ENCODE measurements around the gene LBH. TPM values are rescaled to one million over a fixed set of nuclear protein-coding genes. Genes with fewer than 3 reads are reported as not detected.
A peak's percentile ranks its signal among the peaks of the same experiment; 100 is the strongest.

Gene LBH
- total RNA-seq (100 to 1,000 TPM; 105 to 213 TPM), polyA plus RNA-seq (10 to 100 TPM; 56.1 to 83.8 TPM)
- long read RNA-seq, donor 1, transcript LBH-203 (3 exons, 543 nt) = minor isoform, 9 of 479 reads
- long read RNA-seq, donor 1, transcript LBH-209 (2 exons, 510 nt) = minor isoform, 13 of 479 reads
- long read RNA-seq, donor 1, transcript LBH-201 (3 exons, 3,095 nt) = major isoform, 245 of 479 reads
- long read RNA-seq, donor 1, partial matches to known transcripts = 188 of 479 reads
- long read RNA-seq, donor 1, other reads (novel, unspliced or antisense) = 23 of 479 reads
- long read RNA-seq, donor 2, transcript LBH-201 (3 exons, 3,095 nt) = major isoform, 21 of 56 reads
- long read RNA-seq, donor 2, partial matches to known transcripts = 30 of 56 reads
- long read RNA-seq, donor 2, other reads (novel, unspliced or antisense) = 2 of 56 reads

DNA sequence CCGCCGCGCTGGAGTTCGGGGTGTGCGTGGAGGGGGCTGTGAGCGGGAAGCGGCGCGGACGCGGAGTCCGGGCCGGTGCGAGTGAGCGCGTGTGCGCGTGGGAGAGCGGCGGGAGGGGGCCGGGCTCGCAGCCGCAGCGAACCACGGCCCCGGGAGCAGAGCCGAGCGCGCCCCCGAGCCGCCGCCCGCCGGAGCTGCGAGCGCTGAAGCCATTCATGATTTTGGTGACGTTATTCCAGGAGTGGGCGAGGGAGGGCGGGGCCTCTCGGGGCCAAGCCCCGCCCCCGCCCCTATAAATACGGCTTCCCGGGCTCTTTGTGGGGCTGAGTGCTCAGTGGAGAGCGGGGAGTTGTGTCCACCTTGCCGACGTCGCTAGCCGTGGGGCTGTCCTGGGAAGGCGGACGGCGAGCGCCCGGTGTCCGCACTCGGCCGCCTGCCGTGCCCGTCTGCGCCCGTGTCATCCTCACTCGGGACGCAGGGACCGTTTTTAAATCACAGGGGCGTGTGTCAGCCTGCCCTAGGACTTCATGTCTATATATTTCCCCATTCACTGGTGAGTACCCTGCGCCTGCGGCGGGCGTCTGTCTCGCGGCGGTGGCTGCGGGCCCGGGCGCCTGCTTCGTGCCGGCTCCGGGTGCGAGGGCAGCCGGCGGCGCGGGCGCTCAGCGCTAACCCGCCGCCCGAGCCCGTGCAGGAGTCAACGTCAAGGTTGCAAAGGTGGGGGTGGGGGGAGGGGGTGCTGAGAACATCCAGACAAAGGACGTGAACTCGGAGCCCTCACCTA is at the start of gene LBH:
Gene LBH, plus strand, starts transcription at position 323 of the 784 bp plus-strand sequence. Its CDS starts 205 bp downstream, at position 528.
- Histone ChIP-seq H3K36me3 (ENCODE audit: control insufficient read depth in 1 of 2, insufficient read depth in 2 of 2, low read length in 1 of 2) (peaks cover 0 to 5% of the 10 kb centered on the region in 2 donors), H3K27ac (ENCODE audit: low read depth in 1 of 2, low read length in 2 of 2) (peak within 1 kb of the TSS; percentile 67 to 94), H3K27me3 (ENCODE audit: control insufficient read depth in 1 of 2, insufficient read depth in 2 of 2, low read length in 1 of 2) (no peaks in the 10 kb centered on the region), H3K4me1 (ENCODE audit: control insufficient read depth in 1 of 2, insufficient read depth in 2 of 2, low read length in 2 of 2) (peaks cover 2 to 3% of the 10 kb centered on the region in 2 donors), H3K9me3 (ENCODE audit: control insufficient read depth, low read length) (no peaks in the 10 kb centered on the region), H3K4me3 (ENCODE audit: low read length in 2 of 2) (peak within 1 kb of the TSS; percentile 91 to 92)
- ATAC-seq (ENCODE audit: low FRiP score) = peak; percentile 91
- DNase-seq = peak; percentile 87 to 95
- intact Hi-C loops (cut with DNase I) = loop anchor here (5.0 to 10.0 kb wide), 7 partner anchors 113 to 461 kb away; no protein-coding TSS in a partner anchor
- WGBS, 2 donors = 0% methylated on average over 88 to 92 of the region's 92 CpGs

DNA sequence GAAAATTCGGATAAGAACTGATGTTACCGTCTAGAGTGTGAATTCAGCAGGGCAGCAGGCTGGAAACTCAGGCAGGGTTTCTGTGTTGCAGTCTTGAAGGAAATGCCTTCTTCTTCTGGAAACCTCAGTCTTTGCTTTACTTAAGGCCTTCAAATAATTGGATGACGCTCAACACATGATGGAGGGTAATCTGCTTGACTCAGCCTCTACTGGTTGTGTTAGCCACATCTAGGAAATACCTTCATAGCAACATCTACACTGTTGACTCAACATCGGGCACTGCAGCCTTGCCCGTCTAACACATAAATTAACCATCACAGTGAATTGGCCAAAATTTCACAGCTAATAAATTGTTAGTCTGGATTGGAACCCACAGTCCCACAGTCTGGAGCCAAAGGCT is 47.3 kb upstream of the LBH start:
- ATAC-seq (ENCODE audit: low FRiP score) (no peak), DNase-seq (no peak)
- H3K9me3 ChIP-seq (ENCODE audit: control insufficient read depth, low read length) = no peaks in the 10 kb centered on the region
- 90 to 94% methylated on average over 5 of the region's 5 CpGs for WGBS, 2 donors
- H3K36me3 ChIP-seq (ENCODE audit: control insufficient read depth in 1 of 2, insufficient read depth in 2 of 2, low read length in 1 of 2) = no peaks in the 10 kb centered on the region
- no peak overlapping the region for H3K27ac ChIP-seq (ENCODE audit: low read depth in 1 of 2, low read length in 2 of 2)
- H3K4me1 ChIP-seq (ENCODE audit: control insufficient read depth in 1 of 2, insufficient read depth in 2 of 2, low read length in 2 of 2) = no peaks in the 10 kb centered on the region
- intact Hi-C loops (cut with DNase I) = no loop called here
- H3K27me3 ChIP-seq (ENCODE audit: control insufficient read depth in 1 of 2, insufficient read depth in 2 of 2, low read length in 1 of 2) = no peaks in the 10 kb centered on the region
- H3K4me3 ChIP-seq (ENCODE audit: low read length in 2 of 2) = no peak overlapping the region

DNA sequence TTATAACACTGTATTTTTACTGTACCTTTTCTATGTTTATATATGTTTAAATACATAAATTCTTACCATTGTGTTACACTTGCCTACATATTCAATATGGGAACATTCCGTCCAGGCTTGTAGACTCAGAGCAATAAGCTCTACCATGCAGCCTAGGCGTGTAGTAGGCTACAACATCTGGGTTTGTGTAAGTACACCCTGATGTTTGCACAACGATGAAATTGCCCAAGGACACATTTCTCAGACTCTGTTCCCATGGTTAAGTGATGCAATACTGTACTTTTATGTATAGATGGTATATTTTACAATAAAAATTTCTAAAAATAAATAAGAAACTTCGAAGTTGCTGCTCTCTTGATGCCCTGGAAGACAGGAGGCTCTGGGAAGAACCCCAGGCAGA is 46.2 kb upstream of the LBH start:
- H3K27ac ChIP-seq (ENCODE audit: low read depth in 1 of 2, low read length in 2 of 2) = no peak overlapping the region
- H3K4me1 ChIP-seq (ENCODE audit: control insufficient read depth in 1 of 2, insufficient read depth in 2 of 2, low read length in 2 of 2) = no peaks in the 10 kb centered on the region
- no peaks in the 10 kb centered on the region for H3K27me3 ChIP-seq (ENCODE audit: control insufficient read depth in 1 of 2, insufficient read depth in 2 of 2, low read length in 1 of 2)
- DNase-seq (no peak), ATAC-seq (ENCODE audit: low FRiP score) (no peak)
- H3K9me3 ChIP-seq (ENCODE audit: control insufficient read depth, low read length) = no peaks in the 10 kb centered on the region
- H3K4me3 ChIP-seq (ENCODE audit: low read length in 2 of 2) = no peak overlapping the region
- intact Hi-C loops (cut with DNase I) = no loop called here
- 58 to 69% methylated on average over 4 of the region's 4 CpGs for WGBS, 2 donors
- H3K36me3 ChIP-seq (ENCODE audit: control insufficient read depth in 1 of 2, insufficient read depth in 2 of 2, low read length in 1 of 2) = no peaks in the 10 kb centered on the region

DNA sequence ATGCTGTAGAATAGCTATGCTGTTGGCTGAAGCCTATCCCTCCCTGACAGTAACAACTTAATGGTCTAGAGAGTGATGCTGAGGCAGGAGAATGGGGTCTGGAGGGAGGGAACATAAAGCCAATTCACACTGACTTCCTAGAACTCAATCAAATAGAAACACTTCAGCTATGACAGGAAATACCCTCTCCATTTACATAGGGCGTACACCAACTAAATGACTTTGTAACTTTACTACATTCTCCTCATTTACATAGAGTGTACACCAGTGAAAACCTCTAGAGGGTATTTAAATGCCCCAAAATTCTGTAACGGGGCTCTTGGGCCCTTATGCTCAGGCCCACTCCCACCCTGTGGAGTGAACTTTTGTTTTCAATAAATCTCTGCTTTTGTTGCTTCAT is 43.0 kb upstream of the LBH start:
- Histone ChIP-seq H3K4me3 (ENCODE audit: low read length in 2 of 2) (no peak overlapping the region), H3K27me3 (ENCODE audit: control insufficient read depth in 1 of 2, insufficient read depth in 2 of 2, low read length in 1 of 2) (no peaks in the 10 kb centered on the region), H3K36me3 (ENCODE audit: control insufficient read depth in 1 of 2, insufficient read depth in 2 of 2, low read length in 1 of 2) (no peaks in the 10 kb centered on the region), H3K27ac (ENCODE audit: low read depth in 1 of 2, low read length in 2 of 2) (no peak overlapping the region), H3K9me3 (ENCODE audit: control insufficient read depth, low read length) (no peaks in the 10 kb centered on the region), H3K4me1 (ENCODE audit: control insufficient read depth in 1 of 2, insufficient read depth in 2 of 2, low read length in 2 of 2) (no peaks in the 10 kb centered on the region)
- DNase-seq (no peak), ATAC-seq (ENCODE audit: low FRiP score) (no peak)
- intact Hi-C loops (cut with DNase I) = no loop called here
- 88 to 89% methylated on average over 2 of the region's 2 CpGs for WGBS, 2 donors

DNA sequence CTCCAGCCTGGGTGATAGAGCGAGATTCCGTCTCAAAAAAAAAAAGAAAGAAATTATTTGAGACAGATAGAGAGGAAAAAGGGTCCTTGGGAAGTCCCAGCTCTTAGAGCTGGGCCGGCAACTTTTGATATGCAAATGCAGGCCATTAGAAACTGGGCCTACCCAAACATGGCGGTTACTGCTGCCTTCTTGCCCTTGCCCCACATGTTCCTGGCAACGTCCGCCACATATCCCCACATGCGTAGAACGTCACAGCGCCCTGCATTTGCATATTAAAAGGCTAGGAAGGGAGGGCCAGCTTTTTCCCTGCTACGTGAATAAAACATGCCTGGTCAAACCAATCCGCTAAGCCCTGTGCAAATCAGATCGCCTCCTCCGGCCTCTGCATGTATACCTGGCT is 40.7 kb upstream of the LBH start:
- no peaks in the 10 kb centered on the region for H3K9me3 ChIP-seq (ENCODE audit: control insufficient read depth, low read length)
- no peaks in the 10 kb centered on the region for H3K4me1 ChIP-seq (ENCODE audit: control insufficient read depth in 1 of 2, insufficient read depth in 2 of 2, low read length in 2 of 2)
- H3K27me3 ChIP-seq (ENCODE audit: control insufficient read depth in 1 of 2, insufficient read depth in 2 of 2, low read length in 1 of 2) = no peaks in the 10 kb centered on the region
- no peak overlapping the region for H3K4me3 ChIP-seq (ENCODE audit: low read length in 2 of 2)
- no peaks in the 10 kb centered on the region for H3K36me3 ChIP-seq (ENCODE audit: control insufficient read depth in 1 of 2, insufficient read depth in 2 of 2, low read length in 1 of 2)
- no peak for ATAC-seq (ENCODE audit: low FRiP score)
- WGBS, 2 donors = 94 to 95% methylated on average over 13 of the region's 13 CpGs
- DNase-seq = no peak
- intact Hi-C loops (cut with DNase I) = no loop called here
- H3K27ac ChIP-seq (ENCODE audit: low read depth in 1 of 2, low read length in 2 of 2) = no peak overlapping the region

DNA sequence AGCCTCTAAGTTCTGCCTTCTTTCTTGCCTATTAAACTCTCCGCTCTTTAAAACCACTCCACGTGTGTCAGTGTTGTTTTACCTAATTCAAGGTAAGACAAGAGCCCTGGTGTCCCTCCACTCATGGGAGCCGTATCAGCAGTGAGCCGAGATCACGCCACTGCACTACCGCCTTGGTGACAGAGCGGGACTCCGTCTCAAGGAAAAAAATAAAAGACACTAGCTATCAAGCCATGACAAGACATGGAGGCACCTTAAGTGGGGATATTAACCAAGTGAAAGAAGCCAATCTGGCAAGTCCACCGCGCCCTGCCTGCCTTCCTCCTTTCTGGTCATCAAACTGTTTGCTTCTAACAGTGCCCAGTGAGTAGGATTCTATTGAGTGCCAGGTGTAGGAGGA is 40.2 kb upstream of the LBH start:
- H3K9me3 ChIP-seq (ENCODE audit: control insufficient read depth, low read length) = no peaks in the 10 kb centered on the region
- intact Hi-C loops (cut with DNase I) = no loop called here
- no peak overlapping the region for H3K4me3 ChIP-seq (ENCODE audit: low read length in 2 of 2)
- H3K27me3 ChIP-seq (ENCODE audit: control insufficient read depth in 1 of 2, insufficient read depth in 2 of 2, low read length in 1 of 2) = no peaks in the 10 kb centered on the region
- H3K27ac ChIP-seq (ENCODE audit: low read depth in 1 of 2, low read length in 2 of 2) = no peak overlapping the region
- 93 to 96% methylated on average over 10 of the region's 10 CpGs for WGBS, 2 donors
- DNase-seq (no peak), ATAC-seq (ENCODE audit: low FRiP score) (no peak)
- H3K4me1 ChIP-seq (ENCODE audit: control insufficient read depth in 1 of 2, insufficient read depth in 2 of 2, low read length in 2 of 2) = no peaks in the 10 kb centered on the region
- H3K36me3 ChIP-seq (ENCODE audit: control insufficient read depth in 1 of 2, insufficient read depth in 2 of 2, low read length in 1 of 2) = no peaks in the 10 kb centered on the region

DNA sequence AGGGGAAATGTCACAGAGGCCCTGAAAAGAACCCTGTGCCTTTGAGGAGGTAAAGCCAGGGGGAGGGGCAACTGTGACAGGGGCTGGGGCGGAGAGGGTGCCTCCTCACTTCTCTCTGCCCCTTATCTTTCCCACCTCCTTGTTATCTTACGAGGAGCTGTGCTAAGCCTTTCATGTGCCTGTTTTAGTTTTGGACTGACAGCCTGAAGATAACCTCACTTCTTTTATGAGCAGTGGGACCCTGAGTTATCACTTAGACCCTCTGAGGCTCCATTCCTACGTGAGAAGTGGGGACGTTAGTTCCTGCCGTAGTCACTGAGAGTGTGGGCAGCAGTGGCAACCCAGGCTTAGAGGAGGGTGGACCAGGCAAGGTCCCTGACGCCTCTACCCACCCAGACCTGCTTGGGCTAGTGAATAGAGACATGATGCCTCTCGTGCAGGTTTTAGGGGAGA is 39.5 kb upstream of the LBH start:
- DNase-seq = no peak
- intact Hi-C loops (cut with DNase I) = no loop called here
- no peaks in the 10 kb centered on the region for H3K9me3 ChIP-seq (ENCODE audit: control insufficient read depth, low read length)
- H3K36me3 ChIP-seq (ENCODE audit: control insufficient read depth in 1 of 2, insufficient read depth in 2 of 2, low read length in 1 of 2) = no peaks in the 10 kb centered on the region
- no peak for ATAC-seq (ENCODE audit: low FRiP score)
- H3K27ac ChIP-seq (ENCODE audit: low read depth in 1 of 2, low read length in 2 of 2) = no peak overlapping the region
- H3K4me3 ChIP-seq (ENCODE audit: low read length in 2 of 2) = no peak overlapping the region
- no peaks in the 10 kb centered on the region for H3K4me1 ChIP-seq (ENCODE audit: control insufficient read depth in 1 of 2, insufficient read depth in 2 of 2, low read length in 2 of 2)
- WGBS, 2 donors = 86 to 89% methylated on average over 7 of the region's 7 CpGs
- no peaks in the 10 kb centered on the region for H3K27me3 ChIP-seq (ENCODE audit: control insufficient read depth in 1 of 2, insufficient read depth in 2 of 2, low read length in 1 of 2)

DNA sequence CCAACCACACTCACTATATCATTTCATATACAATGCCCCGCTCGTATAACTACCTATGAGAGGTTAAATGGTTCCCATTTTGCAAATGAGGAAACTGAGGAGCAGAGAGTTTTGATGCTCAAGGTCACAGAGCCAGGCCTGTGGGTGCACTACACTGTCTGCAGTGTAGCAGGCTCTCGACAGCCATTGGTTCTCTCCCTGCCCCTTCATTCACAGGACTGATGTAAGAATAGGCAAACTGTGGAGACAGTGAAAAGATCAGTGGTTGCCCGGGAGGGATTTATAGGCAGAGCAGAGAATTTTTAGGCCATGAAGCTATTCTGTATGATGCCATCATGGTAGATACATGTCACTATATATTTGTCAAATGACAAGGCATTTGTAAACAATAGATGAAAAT is 39.0 kb upstream of the LBH start:
- Histone ChIP-seq H3K4me3 (ENCODE audit: low read length in 2 of 2) (no peak overlapping the region), H3K27ac (ENCODE audit: low read depth in 1 of 2, low read length in 2 of 2) (no peak overlapping the region), H3K27me3 (ENCODE audit: control insufficient read depth in 1 of 2, insufficient read depth in 2 of 2, low read length in 1 of 2) (no peaks in the 10 kb centered on the region), H3K9me3 (ENCODE audit: control insufficient read depth, low read length) (no peaks in the 10 kb centered on the region), H3K4me1 (ENCODE audit: control insufficient read depth in 1 of 2, insufficient read depth in 2 of 2, low read length in 2 of 2) (no peaks in the 10 kb centered on the region), H3K36me3 (ENCODE audit: control insufficient read depth in 1 of 2, insufficient read depth in 2 of 2, low read length in 1 of 2) (no peaks in the 10 kb centered on the region)
- WGBS, 2 donors = 87 to 93% methylated on average over 4 of the region's 4 CpGs
- intact Hi-C loops (cut with DNase I) = no loop called here
- ATAC-seq (ENCODE audit: low FRiP score) (no peak), DNase-seq (no peak)

All from aorta (tissue), 5 donors.